T-helper 1 cell treated with Interleukin-12 subunit alpha and Interleukin-12 subunit beta and Interleukin-4 antibody, amounts not matched to agents 30 ng/mL and 1 ng/mL, for 36 hours (primary cell): ENCODE measurements around the gene HECW1. TPM values are rescaled to one million over a fixed set of nuclear protein-coding genes. Genes with fewer than 3 reads are reported as not detected.
"Not testable (repeated sequence)": the region's sequence is repeated elsewhere in the genome, so short reads cannot be mapped to it uniquely, and the experiment has no call there.

Experiments
- intact Hi-C: fragments of 100-400 bp; cut with micrococcal nuclease; formaldehyde crosslinking; loops from one replicate; pipeline ENCODE4 v1.15.1; 2024
- total RNA-seq: library from RNA; stranded (reverse); gene quantifications from 2 replicates; pipeline ENCODE4 v1.2.3, GENCODE V29; 2022

The HECW1 gene
- total RNA-seq, 1 donor from 2014 or later: not detected

DNA sequence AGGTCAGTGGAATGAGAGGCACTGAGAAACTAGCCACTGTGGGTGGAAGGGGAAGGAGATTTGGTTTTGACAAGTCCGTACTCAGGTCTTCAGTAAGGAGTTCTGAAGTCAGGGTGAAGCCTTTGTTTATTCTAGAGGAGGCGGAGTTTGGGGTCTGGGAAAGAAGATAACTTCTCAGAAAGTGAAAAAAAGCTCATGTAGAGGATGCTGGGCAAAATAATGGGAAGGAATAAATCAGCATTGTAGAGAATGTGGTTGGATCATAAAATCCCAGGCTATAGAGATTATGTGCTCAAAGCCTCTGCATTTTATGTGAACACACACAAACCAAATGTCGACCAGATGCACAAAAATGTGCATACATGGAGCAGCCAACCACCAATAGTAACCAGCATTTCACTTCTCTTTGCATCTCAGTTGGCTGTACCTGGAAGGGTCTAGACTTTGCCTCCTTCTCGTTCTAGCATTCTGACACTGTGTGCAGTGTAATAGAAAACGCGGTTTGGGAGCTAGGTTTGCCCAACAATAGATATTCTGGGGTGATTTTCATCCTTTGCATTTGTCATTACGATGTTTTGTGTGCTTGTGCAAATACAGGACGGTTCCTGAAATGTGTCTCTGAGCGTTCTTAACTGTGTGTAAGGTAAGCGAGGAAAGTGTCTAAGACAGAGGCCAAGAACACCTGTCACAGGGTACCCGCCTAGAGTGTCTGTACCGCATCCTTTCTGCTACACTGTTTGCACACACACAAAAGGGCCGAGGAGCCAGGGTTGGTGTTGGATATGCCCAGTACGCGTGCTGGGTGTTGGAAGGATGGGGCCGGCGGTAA lies 603 bp upstream of the HECW1 start:
- intact Hi-C loops: no loop called here

DNA sequence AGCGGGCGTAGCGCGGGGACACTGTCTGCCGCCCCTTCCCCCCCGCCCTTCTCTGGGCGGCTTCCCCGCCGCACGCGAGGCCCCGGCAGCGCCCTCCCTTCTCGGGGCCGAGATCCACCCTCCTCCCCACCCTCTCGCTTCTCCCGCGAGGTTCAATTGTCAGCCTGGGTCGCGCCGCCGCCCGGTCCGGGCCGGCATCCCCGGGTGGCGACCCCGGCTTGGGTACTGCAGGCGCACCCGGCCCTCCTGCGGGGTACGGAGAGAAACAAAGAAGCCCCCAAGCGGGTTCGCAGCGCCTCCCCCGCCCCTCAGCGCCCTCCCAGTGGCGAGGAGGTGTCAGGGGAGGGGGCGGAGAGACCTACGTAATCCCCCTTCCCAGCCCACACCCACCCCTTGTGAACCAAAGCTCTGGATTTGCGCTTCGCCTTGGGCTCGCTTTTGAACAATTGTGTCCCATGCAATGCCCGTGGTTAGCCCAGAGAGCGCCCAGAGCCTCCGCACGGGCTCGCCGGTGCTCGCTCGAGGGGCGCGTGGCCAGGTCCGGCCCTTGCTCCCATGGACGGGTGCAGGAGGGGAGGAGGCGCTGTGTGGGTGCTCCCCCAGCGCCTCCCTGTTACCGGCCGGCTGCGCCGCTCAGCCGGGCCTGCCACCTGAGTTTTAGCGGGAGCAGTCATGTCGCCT lies 634 bp downstream of the HECW1 start:
- intact Hi-C loops: no loop called here

GRCh38 chr7:43113622-43114457 lies 1.4 kb downstream of the HECW1 start:
- intact Hi-C loops: no loop called here

GRCh38 chr7:43114458-43114780 lies 2.0 kb downstream of the HECW1 start:
- intact Hi-C loops: no loop called here

DNA sequence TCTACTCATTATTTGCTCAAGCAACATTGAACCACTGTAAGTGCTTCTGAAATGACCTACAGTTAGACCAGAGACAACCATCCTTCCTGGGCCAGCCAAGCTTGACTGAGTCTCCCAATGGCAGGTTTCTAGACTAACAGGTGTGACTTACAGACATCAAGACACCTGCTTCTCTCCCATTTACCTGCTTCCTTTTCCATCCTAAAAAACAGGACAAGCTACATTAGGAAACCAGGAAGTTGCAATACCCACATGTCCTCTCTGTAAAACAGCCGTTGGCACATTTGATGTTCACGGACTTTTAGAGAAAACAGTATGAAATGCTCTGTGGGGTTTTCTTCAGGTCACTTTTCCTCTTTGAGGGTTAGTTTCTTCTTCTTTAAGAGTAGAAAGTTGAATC lies 4.0 kb downstream of the HECW1 start:
- intact Hi-C loops: no loop called here

GRCh38 chr7:43117095-43117494 lies 4.6 kb downstream of the HECW1 start:
- intact Hi-C loops: no loop called here

- intact Hi-C loops: no loop called here
Measured at GRCh38 chr7:43117861-43118260, 5.4 kb downstream of the HECW1 start.

- intact Hi-C loops: no loop called here
Measured at GRCh38 chr7:43118313-43118712, 5.9 kb downstream of the HECW1 start.

DNA sequence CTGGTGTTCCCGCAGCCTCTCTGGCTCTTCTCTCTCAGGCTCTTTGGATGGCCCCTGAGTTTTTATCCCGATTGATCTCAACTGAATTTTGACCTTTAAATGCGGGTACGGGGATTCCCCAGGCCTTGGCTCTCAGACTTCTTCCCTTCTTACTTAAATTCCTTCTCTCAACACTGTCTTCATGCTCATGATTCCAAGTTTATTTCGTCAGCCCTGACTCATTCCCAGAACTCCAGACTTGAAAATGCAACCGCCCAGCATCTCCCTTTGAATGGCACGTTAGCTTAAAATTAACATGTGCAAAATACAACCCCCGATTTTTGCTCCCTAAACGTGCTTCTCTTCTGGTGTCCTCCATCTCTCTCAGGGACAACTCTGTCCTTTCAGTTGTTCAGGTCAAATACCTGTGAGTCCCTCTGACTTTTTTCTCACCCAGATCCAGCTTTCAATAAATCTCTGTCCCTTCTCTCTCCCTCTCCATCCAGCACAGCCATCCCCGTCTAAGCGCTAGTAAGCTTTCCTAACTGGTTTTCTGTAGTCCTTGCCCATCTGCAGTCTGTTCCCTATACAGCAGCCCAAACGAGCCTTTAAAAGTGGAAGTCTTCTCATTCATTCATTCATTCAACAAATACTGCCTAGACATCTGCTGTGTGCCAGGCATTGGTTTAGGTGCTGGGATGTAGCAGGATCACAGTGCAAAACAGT lies 7.1 kb downstream of the HECW1 start:
- intact Hi-C loops: no loop called here

DNA sequence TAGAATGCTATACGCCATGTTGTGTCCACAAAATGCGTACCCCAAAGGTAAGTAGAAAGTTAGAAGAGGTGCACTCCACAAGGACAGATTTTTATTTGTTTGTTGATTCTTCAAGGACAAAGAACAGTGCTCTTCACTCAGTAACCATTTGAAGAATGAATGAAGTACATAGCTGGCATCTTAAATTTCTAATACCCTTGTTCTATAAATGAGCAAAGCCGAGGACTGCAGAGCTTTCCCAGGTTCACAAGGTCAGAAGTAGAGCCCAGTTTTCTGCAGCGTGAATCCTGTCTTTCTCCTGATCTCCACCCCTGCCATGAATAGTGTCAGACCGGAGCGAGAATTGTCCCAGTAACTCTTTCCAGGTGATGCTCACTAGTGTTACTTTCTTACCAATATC lies 9.5 kb downstream of the HECW1 start:
- intact Hi-C loops: no loop called here

DNA sequence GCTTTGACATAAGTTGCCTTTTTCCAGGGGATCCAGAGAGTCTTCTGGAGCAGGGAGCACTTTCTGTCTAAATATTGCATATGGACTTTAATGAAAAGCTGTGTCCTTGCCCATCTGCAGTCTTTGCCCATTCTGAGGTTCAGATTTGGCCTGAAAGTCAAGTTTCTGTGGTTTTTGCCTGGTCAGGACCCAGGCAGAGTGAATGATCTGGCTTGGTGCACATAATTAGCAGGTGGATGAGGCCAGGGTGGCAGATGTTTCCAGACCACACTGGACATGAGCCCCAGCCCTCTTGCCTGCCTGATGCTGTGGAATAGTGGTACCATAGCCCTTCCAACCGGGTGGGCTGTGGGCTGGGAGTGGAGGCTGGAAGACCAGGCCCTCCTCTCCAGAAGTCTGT lies 11.0 kb downstream of the HECW1 start:
- intact Hi-C loops: no loop called here

DNA sequence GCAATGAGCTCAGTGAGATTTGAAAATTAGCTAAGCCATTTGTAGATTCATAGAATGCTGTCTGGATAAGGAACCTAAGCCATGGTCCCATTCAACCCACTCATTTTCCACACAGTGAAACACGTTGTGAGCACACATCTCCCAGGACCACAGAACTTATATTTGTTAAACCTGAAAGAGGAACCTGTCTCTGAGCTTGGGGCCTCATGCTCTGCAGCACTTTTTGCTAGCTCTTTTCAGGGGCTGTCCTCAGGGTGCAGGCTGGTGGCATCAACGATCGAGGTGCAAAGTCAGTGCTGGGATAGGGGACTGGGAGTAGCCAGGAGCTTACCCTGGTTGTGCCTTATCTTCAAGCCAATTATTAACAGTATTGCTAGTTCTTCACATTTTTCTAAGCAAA lies 11.9 kb downstream of the HECW1 start:
- intact Hi-C loops: no loop called here

DNA sequence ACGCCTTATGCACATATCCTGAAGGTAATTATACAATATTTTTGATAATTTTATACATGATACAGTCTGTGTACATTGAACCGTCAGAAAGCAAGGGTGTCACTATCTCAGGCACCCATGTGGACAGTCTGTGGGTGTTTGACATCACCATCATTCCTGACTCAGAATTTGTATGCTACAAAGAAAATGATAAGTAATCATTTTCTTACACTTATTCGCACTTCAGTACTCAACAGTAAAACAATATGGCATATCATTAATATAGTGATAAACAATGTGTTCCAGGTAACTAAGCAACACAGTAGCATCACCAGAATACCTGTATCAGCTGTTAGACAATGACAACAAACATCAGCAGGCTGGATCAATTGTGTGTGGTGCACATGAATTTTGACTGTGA lies 17.9 kb downstream of the HECW1 start:
- intact Hi-C loops: no loop called here

GRCh38 chr7:43135129-43135528 lies 22.7 kb downstream of the HECW1 start:
- intact Hi-C loops: no loop called here

DNA sequence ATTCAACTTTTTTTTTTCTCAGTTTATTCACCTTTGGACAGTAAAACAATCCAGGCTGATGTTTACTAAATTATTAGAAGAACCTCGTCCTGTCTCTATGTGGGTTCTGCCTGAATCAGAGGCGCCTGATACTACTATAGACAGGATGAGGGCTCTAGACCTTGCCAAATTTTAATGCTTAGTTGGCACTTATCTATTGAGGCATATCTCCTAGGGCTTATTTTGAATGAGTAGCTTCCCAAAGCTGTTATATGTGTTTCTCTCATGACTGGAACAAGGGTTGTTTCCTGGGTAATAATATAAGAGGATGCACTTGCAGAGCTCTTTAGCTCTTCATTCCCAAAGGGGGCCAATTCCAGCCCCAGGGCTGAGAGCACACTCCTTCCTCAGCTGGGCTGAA lies 23.6 kb downstream of the HECW1 start:
- intact Hi-C loops: no loop called here

DNA sequence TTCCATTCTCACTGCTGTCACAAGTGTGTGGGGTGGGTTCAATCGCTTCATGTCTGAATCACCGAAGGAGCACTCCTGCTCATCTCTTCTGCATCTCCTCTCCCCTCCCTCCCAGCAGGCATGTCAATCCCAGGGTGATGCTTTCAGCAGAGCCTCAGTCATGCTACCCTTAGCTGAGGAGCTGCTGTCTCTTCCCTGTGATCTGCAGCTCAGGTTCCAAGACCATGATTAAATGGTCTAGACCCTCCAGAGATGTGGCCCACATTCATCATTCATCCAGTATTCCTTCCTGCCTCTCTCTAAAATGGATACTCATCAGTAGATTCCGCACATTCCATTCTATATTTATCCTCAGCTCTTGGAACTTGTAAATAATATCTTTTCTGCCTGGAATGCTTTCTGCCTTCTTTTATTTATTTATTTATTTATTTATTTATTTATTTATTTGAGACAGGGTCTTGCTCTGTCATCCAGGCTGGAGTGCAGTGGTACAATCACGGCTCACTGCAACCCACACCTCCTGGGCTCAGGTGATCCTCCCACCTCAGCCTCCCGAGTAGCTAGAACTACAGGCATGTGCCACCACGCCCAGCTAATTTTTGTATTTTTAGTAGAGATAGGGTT lies 24.8 kb downstream of the HECW1 start:
- intact Hi-C loops: not testable (repeated sequence)

- intact Hi-C loops: no loop called here
Measured at GRCh38 chr7:43137811-43138210, 25.4 kb downstream of the HECW1 start.

DNA sequence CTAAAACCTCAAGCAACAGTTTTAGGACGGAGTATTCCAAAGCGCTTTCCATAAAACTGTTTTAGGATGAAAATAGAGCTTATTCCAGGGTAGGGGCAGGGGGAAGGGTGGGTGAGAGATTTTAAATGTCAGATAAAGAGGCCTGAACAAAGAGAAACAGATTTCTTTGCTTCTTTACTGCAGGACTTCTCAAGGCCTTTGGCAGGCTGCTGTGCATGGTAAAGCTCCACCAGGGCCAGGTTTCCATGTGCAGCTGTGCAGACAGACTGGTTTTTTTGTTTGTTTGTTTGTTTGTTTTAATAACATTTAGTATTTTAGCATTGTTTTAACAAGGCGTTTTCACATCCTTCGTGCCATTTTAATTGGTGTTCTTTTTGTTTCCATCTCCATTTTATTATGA lies 26.3 kb downstream of the HECW1 start:
- intact Hi-C loops: no loop called here

GRCh38 chr7:43139137-43139536 lies 26.7 kb downstream of the HECW1 start:
- intact Hi-C loops: no loop called here

DNA sequence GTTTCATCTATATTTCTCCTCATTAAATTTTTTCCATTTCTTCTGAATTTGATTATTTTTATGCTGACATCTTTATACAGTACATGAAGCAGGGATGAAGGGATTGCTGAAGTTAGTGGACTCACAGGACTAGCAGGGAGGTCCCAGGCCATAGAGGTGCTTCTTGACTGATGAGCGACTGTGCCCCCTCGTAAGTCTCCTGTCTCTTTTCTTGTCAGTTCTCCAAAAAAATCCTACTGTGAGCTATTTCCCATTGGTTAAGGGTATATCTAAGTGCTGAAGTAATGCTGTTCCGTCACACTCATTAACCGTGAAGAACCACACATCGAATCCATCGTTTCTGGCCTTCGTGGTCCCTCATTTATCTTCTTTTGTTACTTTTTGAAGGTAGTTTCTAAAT lies 27.7 kb downstream of the HECW1 start:
- intact Hi-C loops: no loop called here

- intact Hi-C loops: no loop called here
Measured at GRCh38 chr7:43141091-43141490, 28.6 kb downstream of the HECW1 start.
